HepG2 (cell line): ENCODE results near the gene KCNAB1. TPM values are rescaled to one million over a fixed set of nuclear protein-coding genes. Genes with fewer than 3 reads are reported as not detected.

Source experiments
- ARNT2 ChIP-seq: sonication (generic); formaldehyde crosslinking; IDR thresholded peaks from 2 replicates; pipeline ENCODE4 v1.8.0; 2022; ENCODE audit warnings: mild to moderate bottlenecking, low read depth, missing genetic modification reagents, moderate library complexity
- KIAA2018 ChIP-seq: sonication (generic); formaldehyde crosslinking; IDR thresholded peaks from 2 replicates; pipeline ENCODE4 v1.5.0; 2020; ENCODE audit warnings: mild to moderate bottlenecking, missing genetic modification reagents, borderline replicate concordance
- NCOR1 ChIP-seq: fragments of 200-600 bp; sonication (generic); IDR thresholded peaks from 2 replicates; pipeline ENCODE4 v1.7.0; 2017; ENCODE audit warnings: antibody characterized with exemption, low read length, borderline replicate concordance
- NFRKB ChIP-seq: fragments of 450-650 bp; IDR thresholded peaks from 2 replicates; pipeline ENCODE4 v1.6.1; 2017
- SNAPC4 ChIP-seq: sonication (generic); formaldehyde crosslinking; IDR thresholded peaks from 2 replicates; pipeline ENCODE4 v1.4.0; 2020; ENCODE audit warnings: mild to moderate bottlenecking, missing genetic modification reagents
- SOX5 ChIP-seq: IDR thresholded peaks from 2 replicates; pipeline ENCODE4 v1.6.1; 2016; ENCODE audit warnings: borderline replicate concordance
- ZBTB21 ChIP-seq: sonication (generic); formaldehyde crosslinking; IDR thresholded peaks from 2 replicates; pipeline ENCODE4 v1.4.0; 2020; ENCODE audit warnings: missing genetic modification reagents
- ZBTB38 ChIP-seq: sonication (generic); formaldehyde crosslinking; IDR thresholded peaks from 2 replicates; pipeline ENCODE4 v1.5.1; 2020; ENCODE audit warnings: mild to moderate bottlenecking, missing genetic modification reagents
- ZFP36L2 ChIP-seq: sonication (generic); formaldehyde crosslinking; IDR thresholded peaks from 2 replicates; pipeline ENCODE4 v1.4.0; 2020; ENCODE audit warnings: missing genetic modification reagents
- ZNF160 ChIP-seq: sonication (generic); formaldehyde crosslinking; IDR thresholded peaks from 2 replicates; pipeline ENCODE4 v1.8.0; 2022; ENCODE audit warnings: mild to moderate bottlenecking, inconsistent platforms, missing genetic modification reagents
- ZNF513 ChIP-seq: sonication (generic); formaldehyde crosslinking; conservative IDR thresholded peaks from 2 replicates; pipeline ENCODE4 v1.5.0; 2020; ENCODE audit warnings: missing genetic modification reagents
- polyA plus RNA-seq, 8 experiments: library from polyadenylated mRNA; depleted of rRNA in 3 of 8; stranded (reverse) in 7 of 8; unstranded in 1 of 8; fragments of >200 nt; fragmentation: Illumina TruSeq in 4 of 8; extraction: Trizol in 4 of 8; gene quantifications; 2 replicates each; pipeline versions ENCODE4 v1.2.1 to v1.2.3, GENCODE V29; 2011 to 2016; ENCODE audit warnings: low read depth in 4 of 8, missing spikeins in 1 of 8, mixed read lengths in 1 of 8; ENCODE audit not compliant: insufficient read depth in 1 of 8
- total RNA-seq, 5 experiments: library from RNA; depleted of rRNA; stranded (reverse); fragments of >200 nt; fragmentation: Illumina TruSeq; extraction: Trizol; gene quantifications; 2 replicates each; pipeline ENCODE4 v1.2.3, GENCODE V29; 2016; ENCODE audit warnings: low read depth in 1 of 5
- TF ChIP-seq, protein P1 (sequence below): sonication (generic); formaldehyde crosslinking; conservative IDR thresholded peaks from 2 replicates; pipeline ENCODE4 v1.4.0; 2020; ENCODE audit warnings: missing genetic modification reagents
- TF ChIP-seq, protein P2 (sequence below): sonication (generic); formaldehyde crosslinking; IDR thresholded peaks from 2 replicates; pipeline ENCODE4 v1.5.0; 2020; ENCODE audit warnings: mild to moderate bottlenecking, missing genetic modification reagents

The KCNAB1 gene
- total and polyA plus RNA-seq, 2 of the 13 experiments (the other 11 are each of a cell fraction or from before 2014, with no cell fraction given), result not detected

DNA sequence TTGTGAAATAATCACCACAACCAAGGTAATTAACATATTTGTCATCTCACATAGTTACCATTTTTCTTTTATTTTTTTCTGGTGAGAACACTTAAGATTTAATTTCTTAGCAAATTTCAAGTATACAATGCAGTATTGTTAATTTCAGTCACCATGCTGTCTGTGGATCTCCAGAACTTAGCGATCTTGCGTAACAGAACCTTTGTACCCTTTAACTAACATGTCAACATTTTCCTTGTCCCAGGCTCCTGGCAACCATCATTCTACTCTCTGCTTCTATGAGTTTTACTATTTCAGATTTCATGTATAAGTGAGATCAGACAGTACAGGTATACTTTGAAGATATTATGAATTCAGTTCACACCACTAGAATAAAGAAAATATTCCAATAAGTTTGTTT is 154.4 kb downstream of the KCNAB1 start (continued):
- TF ChIP-seq ZBTB38 (CRISPR knock-in tag) (no peak), ZBTB21 (CRISPR knock-in tag) (no peak), NCOR1 (peak; percentile 89), ARNT2 (CRISPR knock-in tag) (no peak), NFRKB (no peak), SOX5 (CRISPR knock-in tag) (peak; percentile 65; the same call in 1 of the 2 replicates), KIAA2018 (CRISPR knock-in tag) (no peak), SNAPC4 (CRISPR knock-in tag) (no peak), ZNF513 (no peak), ZNF160 (CRISPR knock-in tag) (no peak), ZFP36L2 (CRISPR knock-in tag) (no peak)
- TF ChIP-seq, protein P1, sequence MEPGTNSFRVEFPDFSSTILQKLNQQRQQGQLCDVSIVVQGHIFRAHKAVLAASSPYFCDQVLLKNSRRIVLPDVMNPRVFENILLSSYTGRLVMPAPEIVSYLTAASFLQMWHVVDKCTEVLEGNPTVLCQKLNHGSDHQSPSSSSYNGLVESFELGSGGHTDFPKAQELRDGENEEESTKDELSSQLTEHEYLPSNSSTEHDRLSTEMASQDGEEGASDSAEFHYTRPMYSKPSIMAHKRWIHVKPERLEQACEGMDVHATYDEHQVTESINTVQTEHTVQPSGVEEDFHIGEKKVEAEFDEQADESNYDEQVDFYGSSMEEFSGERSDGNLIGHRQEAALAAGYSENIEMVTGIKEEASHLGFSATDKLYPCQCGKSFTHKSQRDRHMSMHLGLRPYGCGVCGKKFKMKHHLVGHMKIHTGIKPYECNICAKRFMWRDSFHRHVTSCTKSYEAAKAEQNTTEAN, result no peak
- TF ChIP-seq, protein P2, sequence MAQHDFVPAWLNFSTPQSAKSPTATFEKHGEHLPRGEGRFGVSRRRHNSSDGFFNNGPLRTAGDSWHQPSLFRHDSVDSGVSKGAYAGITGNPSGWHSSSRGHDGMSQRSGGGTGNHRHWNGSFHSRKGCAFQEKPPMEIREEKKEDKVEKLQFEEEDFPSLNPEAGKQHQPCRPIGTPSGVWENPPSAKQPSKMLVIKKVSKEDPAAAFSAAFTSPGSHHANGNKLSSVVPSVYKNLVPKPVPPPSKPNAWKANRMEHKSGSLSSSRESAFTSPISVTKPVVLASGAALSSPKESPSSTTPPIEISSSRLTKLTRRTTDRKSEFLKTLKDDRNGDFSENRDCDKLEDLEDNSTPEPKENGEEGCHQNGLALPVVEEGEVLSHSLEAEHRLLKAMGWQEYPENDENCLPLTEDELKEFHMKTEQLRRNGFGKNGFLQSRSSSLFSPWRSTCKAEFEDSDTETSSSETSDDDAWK (CRISPR knock-in tag), result no peak
